IPS-18c (cell line): ENCODE data around the gene BRAF.
"Not testable (repeated sequence)": the region's sequence is repeated elsewhere in the genome, so short reads cannot be mapped to it uniquely, and the experiment has no call there.

Source experiments
- H3K4me3 ChIP-seq: 2 replicates; pipeline ENCODE4 v1.7.0; 2013; ENCODE audit warnings: low read depth, mild to moderate bottlenecking, low read length, moderate library complexity; ENCODE audit not compliant: insufficient read depth
- H3K9me3 ChIP-seq: one replicate; pipeline ENCODE4 v1.6.1; 2013; ENCODE audit warnings: mild to moderate bottlenecking, low read length, moderate library complexity; ENCODE audit not compliant: control insufficient read depth, insufficient read depth

The BRAF gene

GRCh38 chr7:140857048-140857447, 67.7 kb downstream of the BRAF start:
- no peaks in the 10 kb centered on the region for H3K9me3 ChIP-seq
- H3K4me3 ChIP-seq = no peak overlapping the region

- H3K4me3 ChIP-seq = no peak overlapping the region
- H3K9me3 ChIP-seq = no peaks in the 10 kb centered on the region
Measured at GRCh38 chr7:140841166-140841715, 83.5 kb downstream of the BRAF start.

DNA sequence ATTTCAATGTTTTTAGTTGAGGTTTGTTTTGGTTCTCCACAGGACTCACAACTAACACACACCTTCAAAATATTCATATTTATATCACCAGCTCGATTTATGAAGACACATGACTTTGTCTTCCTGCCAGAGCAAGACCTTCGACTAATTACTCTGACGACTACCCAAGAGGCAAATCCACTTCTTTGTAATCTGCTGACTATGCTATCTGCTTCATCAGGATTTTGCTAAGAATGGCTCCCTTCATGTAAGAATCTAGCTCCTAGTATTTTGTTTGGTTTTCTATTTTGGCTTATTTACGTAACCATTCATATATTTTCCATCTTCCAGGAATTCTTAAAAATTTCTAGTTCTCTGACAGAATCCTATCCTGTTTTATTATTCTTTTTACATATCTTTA, 93.0 kb downstream of the BRAF start:
- H3K9me3 ChIP-seq = no peaks in the 10 kb centered on the region
- H3K4me3 ChIP-seq = no peak overlapping the region

DNA sequence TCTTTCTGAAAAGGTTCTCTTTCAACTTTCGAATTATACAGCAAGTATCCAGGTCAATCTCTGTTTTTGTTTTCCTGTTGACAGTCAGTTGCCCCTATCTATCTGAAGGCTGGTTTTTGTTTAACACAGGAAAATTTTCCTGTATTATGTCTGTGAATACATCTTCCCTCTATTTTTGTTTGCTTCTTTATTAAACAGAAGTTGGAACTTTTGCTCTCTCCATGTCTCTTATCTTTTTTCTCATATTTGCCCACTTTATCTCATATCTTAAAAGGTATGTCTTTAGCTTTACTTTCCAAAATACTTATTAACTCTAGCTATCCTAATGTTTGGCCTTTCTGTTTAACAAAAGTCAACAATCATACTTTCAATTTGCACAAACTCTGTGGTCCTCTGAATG, 95.0 kb downstream of the BRAF start:
- Histone ChIP-seq H3K9me3 (no peaks in the 10 kb centered on the region), H3K4me3 (no peak overlapping the region)

GRCh38 chr7:140828741-140829140, 96.0 kb downstream of the BRAF start:
- Histone ChIP-seq H3K9me3 (no peaks in the 10 kb centered on the region), H3K4me3 (no peak overlapping the region)

DNA sequence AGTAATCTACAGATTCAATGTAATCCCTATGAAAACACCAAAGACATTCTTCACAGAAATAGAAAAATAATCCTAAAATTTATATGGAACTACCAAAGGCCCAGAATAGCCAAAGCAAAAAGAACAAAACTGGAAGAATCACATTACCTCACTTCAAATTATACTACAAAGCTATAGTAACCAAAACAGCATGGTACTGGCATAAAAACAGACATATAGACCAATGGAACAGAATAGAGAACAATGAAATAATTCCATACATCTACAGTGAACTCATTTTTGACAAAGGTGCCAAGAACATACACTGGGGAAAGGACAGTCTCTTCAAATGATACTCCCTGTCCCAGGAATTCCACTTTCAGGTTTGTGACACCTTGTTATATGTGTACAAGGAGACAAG, 107.3 kb downstream of the BRAF start:
- not testable (repeated sequence) for H3K9me3 ChIP-seq, H3K4me3 ChIP-seq

GRCh38 chr7:140810830-140811556, 113.7 kb downstream of the BRAF start:
- Histone ChIP-seq H3K4me3 (no peak overlapping the region), H3K9me3 (no peaks in the 10 kb centered on the region)

DNA sequence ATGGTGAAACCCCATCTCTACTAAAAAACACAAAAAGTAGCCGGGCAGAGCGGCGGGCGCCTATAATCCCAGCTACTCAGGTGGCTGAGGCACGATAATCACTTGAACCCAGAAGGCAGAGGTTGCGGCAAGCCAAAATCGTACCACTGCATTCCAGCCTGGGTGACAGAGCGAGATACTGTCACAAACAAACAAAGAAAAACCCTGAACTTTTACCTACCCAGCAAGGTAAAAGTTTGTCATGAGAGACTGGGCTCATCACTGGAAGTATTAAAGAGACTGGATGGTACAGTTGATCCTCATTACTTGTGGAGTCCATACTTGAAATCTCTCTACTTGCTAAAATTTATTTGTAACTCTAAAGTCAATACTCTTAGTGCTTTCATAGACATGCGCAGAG, 114.3 kb downstream of the BRAF start:
- Histone ChIP-seq H3K9me3 (no peaks in the 10 kb centered on the region), H3K4me3 (no peak overlapping the region)

DNA sequence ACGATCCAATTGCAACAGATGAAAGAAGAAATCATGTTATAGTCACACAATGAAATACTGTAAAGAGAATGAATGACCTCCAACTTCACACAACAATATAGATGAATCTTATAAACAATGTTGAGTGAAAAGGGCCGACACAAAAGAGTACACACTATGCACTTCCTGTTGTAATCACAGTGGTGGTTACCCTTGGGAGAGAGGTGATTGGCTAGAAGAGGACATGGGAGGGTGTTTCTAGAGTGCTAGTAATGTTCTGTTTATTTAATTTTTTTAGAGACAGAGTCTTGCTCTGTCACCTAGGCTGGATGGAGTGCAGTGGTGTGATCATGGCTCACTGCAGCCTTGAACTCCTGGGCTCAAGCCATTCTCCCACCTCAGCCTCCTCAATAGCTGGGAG, 145.8 kb downstream of the BRAF start:
- H3K4me3 ChIP-seq = no peak overlapping the region

GRCh38 chr7:140778568-140778967, 146.2 kb downstream of the BRAF start:
- no peaks in the 10 kb centered on the region for H3K9me3 ChIP-seq
- no peak overlapping the region for H3K4me3 ChIP-seq

More for the DNA sequence above, 145.8 kb downstream of the BRAF start:
- no peaks in the 10 kb centered on the region for H3K9me3 ChIP-seq

DNA sequence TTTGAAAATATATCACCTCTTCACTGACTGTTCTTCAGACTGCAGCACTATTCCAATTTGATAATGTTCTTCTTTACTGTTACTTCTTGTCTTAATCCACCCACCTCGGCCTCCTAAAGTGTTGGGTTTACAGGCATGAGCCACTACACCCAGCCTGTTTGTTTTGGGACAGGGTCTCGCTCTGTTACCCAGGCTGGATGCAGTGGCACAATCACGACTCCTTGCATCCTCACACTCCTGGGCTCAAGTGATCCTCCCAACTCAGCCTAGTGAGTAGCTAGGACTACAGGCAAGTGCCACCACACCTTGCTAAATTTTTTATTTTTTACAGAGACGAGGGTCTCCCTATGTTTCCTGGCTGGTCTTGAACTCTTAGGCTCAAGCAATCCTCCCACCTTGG, 150.4 kb downstream of the BRAF start:
- Histone ChIP-seq H3K9me3 (no peaks in the 10 kb centered on the region), H3K4me3 (no peak overlapping the region)

- Histone ChIP-seq H3K4me3 (no peak overlapping the region), H3K9me3 (no peaks in the 10 kb centered on the region)
Measured at GRCh38 chr7:140773104-140773503, 151.6 kb downstream of the BRAF start.

DNA sequence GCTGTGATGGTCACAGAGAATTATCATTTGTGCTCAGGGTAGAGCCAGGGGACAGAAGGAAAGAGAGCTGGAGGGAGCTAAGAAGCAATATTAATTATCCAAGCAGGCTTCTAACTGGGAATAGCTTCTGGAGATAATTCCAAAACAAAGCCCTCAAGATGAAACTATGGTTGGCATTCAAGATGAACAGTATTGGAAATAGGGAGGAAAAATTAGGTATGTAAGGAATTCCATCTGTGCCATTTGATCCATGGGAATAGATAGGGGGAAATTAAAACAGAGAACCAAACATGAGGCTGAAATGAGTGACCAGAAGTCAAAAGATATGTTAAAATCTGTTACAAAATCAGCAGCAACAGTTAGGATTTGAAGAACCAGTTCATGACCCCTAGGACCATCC, 152.9 kb downstream of the BRAF start:
- H3K9me3 ChIP-seq = no peaks in the 10 kb centered on the region
- H3K4me3 ChIP-seq = no peak overlapping the region

DNA sequence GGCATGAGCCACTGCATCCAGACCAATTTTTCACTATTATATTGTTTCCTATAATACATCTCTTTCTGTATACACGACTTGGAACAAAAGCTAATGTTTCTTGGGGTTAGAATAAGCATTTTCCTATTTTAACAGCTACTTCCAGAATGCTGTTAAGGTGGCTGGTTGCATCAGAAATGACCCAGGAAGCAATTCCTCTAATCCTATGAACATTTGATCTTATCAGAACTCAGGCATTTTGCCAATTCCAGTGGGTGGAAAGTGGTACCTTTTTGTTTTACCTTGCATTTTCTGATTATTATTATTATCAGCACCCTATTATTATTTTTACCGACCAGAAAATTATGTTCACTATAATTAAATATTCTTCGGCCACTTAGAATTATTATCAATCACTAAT, 154.9 kb downstream of the BRAF start:
- no peak overlapping the region for H3K4me3 ChIP-seq
- H3K9me3 ChIP-seq = no peaks in the 10 kb centered on the region

- Histone ChIP-seq H3K4me3 (no peak overlapping the region), H3K9me3 (no peaks in the 10 kb centered on the region)
Measured at GRCh38 chr7:140767418-140767817, 157.3 kb downstream of the BRAF start.

GRCh38 chr7:140765441-140765840, 159.3 kb downstream of the BRAF start:
- H3K9me3 ChIP-seq, H3K4me3 ChIP-seq: not testable (repeated sequence)

GRCh38 chr7:140763166-140763565, 161.6 kb downstream of the BRAF start:
- H3K9me3 ChIP-seq, H3K4me3 ChIP-seq: not testable (repeated sequence)

DNA sequence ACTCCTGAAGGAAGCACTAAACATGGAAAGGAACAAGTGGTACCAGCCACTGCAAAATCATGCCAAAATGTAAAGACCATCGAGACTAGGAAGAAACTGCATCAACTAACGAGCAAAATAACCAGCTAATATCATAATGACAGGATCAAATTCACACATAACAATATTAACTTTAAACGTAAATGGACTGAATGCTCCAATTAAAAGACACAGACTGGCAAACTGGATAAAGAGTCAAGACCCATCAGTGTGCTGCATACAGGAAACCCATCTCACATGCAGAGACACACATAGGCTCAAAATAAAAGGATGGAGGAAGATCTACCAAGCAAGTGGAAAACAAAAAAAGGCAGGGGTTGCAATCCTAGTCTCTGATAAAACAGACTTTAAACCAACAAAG, 163.4 kb downstream of the BRAF start:
- H3K9me3 ChIP-seq, H3K4me3 ChIP-seq: not testable (repeated sequence)

- Histone ChIP-seq H3K4me3 (no peak overlapping the region), H3K9me3 (no peaks in the 10 kb centered on the region)
Measured at GRCh38 chr7:140754506-140754905, 170.2 kb downstream of the BRAF start.
